K562 (cell line): ENCODE measurements around the gene UGT1A6. TPM values are rescaled to one million over a fixed set of nuclear protein-coding genes. Genes with fewer than 3 reads are reported as not detected.

Source experiments
- ATAC-seq: fragments of 200-7000 bp; cut with Tn5 transposase; 3 replicates; pipeline ENCODE4 v1.9.1; 2020; ENCODE audit warnings: moderate library complexity
- BruUV-seq: library from RNA; stranded (reverse); fragments of 400-500 nt; replicated peaks from 2 replicates; lab custom pipeline; 2021; lab: Mats Ljungman, UMichigan
- CTCF ChIA-PET: fragments of 300-600 bp; formaldehyde crosslinking; extraction: SDS; loops from one replicate; lab custom pipeline; 2021; ENCODE audit warnings: low intra/inter-chr PET ratio; lab: Yijun Ruan, JAX
- POLR2A ChIA-PET: fragments of 300-600, 350-650 bp; sonication (Branson Sonifier 250); formaldehyde crosslinking; extraction: SDS; loops from one replicate; lab custom pipeline; 2021; ENCODE audit warnings: antibody characterized with exemption, inconsistent platforms; lab: Yijun Ruan, JAX
- DNase-seq, 4 experiments: peaks; one replicate each; pipeline versions ENCODE4 v3.0.0 to v3.0.0-alpha.2; 2011 to 2018; ENCODE audit warnings: low spot score in 3 of 4, mixed read lengths in 3 of 4; ENCODE audit errors: extremely low read depth in 1 of 4
- FAIRE-seq: peaks from 2 replicates; lab custom pipeline; 2011; peaks lifted over from hg19 to GRCh38; lab: Jason Lieb, UNC
- H2AFZ ChIP-seq: 2 replicates; pipeline ENCODE4 v1.6.0; 2011; ENCODE audit warnings: low read depth, low read length, control low read depth, inconsistent platforms
- H3K27ac ChIP-seq: fragments of 200-600 bp; 3 replicates; pipeline ENCODE4 v1.8.0; 2011; ENCODE audit warnings: low read depth, mild to moderate bottlenecking, control low read depth, inconsistent platforms, low read length, moderate library complexity, mixed read lengths; ENCODE audit errors: extremely low read depth
- H3K27me3 ChIP-seq, 2 experiments: fragments of 300-600 bp in 1 of 2; 2 replicates in 1 of 2; 3 replicates in 1 of 2; pipeline versions ENCODE4 v1.6.0 to v1.8.0; 2011; ENCODE audit warnings: inconsistent platforms in 2 of 2, low read length in 2 of 2, mild to moderate bottlenecking in 1 of 2, mixed read lengths in 1 of 2, moderate library complexity in 1 of 2; ENCODE audit not compliant: control insufficient read depth in 2 of 2, insufficient read depth in 2 of 2
- H3K36me3 ChIP-seq: fragments of 300-600 bp; 3 replicates; pipeline ENCODE4 v1.8.0; 2011; ENCODE audit warnings: mild to moderate bottlenecking, low read length, inconsistent platforms; ENCODE audit not compliant: control insufficient read depth, insufficient read depth
- H3K4me1 ChIP-seq, 2 experiments: fragments of 200-600 bp in 1 of 2; replicated peaks in 1 of 2; 2 replicates in 1 of 2; 3 replicates in 1 of 2; pipeline versions ENCODE4 v1.5.1 to v1.8.0; 2011; ENCODE audit warnings: inconsistent platforms in 2 of 2, low read length in 2 of 2, mild to moderate bottlenecking in 1 of 2, mixed read lengths in 1 of 2, moderate library complexity in 1 of 2; ENCODE audit not compliant: control insufficient read depth in 2 of 2, insufficient read depth in 2 of 2
- H3K4me2 ChIP-seq: 2 replicates; pipeline ENCODE4 v1.6.1; 2011; ENCODE audit warnings: low read length, control low read depth, inconsistent platforms, mixed read lengths; ENCODE audit not compliant: insufficient read depth
- H3K4me3 ChIP-seq: fragments of 200-600 bp; sonication (generic), shearing (Covaris generic); 2 replicates; pipeline ENCODE4 v1.5.1; 2016; ENCODE audit warnings: control low read depth, inconsistent platforms
- H3K79me2 ChIP-seq: fragments of 200-600 bp; 3 replicates; pipeline ENCODE4 v1.8.0; 2011; ENCODE audit warnings: low read length, inconsistent platforms; ENCODE audit not compliant: control insufficient read depth, insufficient read depth
- H3K9ac ChIP-seq, 2 experiments: 2 replicates each; pipeline versions ENCODE4 v1.6.0 to v1.6.1; 2011; ENCODE audit warnings: low read depth in 2 of 2, low read length in 2 of 2, control low read depth in 1 of 2, inconsistent platforms in 1 of 2, mild to moderate bottlenecking in 1 of 2, mixed read lengths in 1 of 2; ENCODE audit not compliant: insufficient read depth in 1 of 2
- H3K9me1 ChIP-seq: one replicate; pipeline ENCODE4 v1.6.0; 2011; ENCODE audit warnings: inconsistent platforms, mild to moderate bottlenecking, low read length, moderate library complexity; ENCODE audit not compliant: control insufficient read depth, insufficient read depth
- H3K9me3 ChIP-seq: replicated peaks from 2 replicates; pipeline ENCODE4 v1.5.1; 2011; ENCODE audit warnings: low read depth, low read length, inconsistent platforms; ENCODE audit not compliant: control insufficient read depth, insufficient read depth
- H4K20me1 ChIP-seq: replicated peaks from 2 replicates; pipeline ENCODE4 v1.6.1; 2011; ENCODE audit warnings: low read length, inconsistent platforms, mixed read lengths; ENCODE audit not compliant: control insufficient read depth, insufficient read depth
- GATAD2A ChIP-seq: fragments of 450-650 bp; IDR thresholded peaks from 2 replicates; pipeline ENCODE4 v1.6.1; 2017
- RAD51 ChIP-seq: fragments of 450-650 bp; IDR thresholded peaks from 2 replicates; pipeline ENCODE4 v1.7.1; 2016; ENCODE audit warnings: low read depth, mild to moderate bottlenecking, borderline replicate concordance
- WGBS: fragments of 100-300 bp; shearing (Covaris generic); methylation state at CpG from one replicate; pipeline ENCODE4 v1.1.6; 2016; ENCODE audit warnings: low coverage, mixed read lengths; ENCODE audit not compliant: insufficient coverage; ENCODE audit errors: missing lambda C conversion rate; 5-methylcytosine and 5-hydroxymethylcytosine counted together
- in situ Hi-C: fragments of 300-500 bp; cut with MboI; formaldehyde crosslinking; loops from 4 replicates; pipeline ENCODE4 v1.15.0; 2018; ENCODE audit warnings: inconsistent platforms, mixed read lengths
- intact Hi-C: fragments of 100-400 bp; cut with micrococcal nuclease; formaldehyde crosslinking; loops from 2 replicates; pipeline ENCODE4 v1.14.2; 2022
- polyA plus RNA-seq, 8 experiments: library from polyadenylated mRNA; depleted of rRNA in 4 of 8; stranded (reverse) in 5 of 8; unstranded in 3 of 8; fragments of >200 nt; fragmentation: Nextera tagmentation in 2 of 8; fragmentation: Illumina TruSeq in 1 of 8; extraction: Ambion mirVana in 2 of 8; extraction: Trizol in 1 of 8; gene quantifications; 2 replicates each; pipeline versions ENCODE4 v1.2.1 to v1.2.3, GENCODE V29; 2011 to 2014; ENCODE audit warnings: inconsistent platforms in 1 of 8, missing spikeins in 1 of 8
- total RNA-seq, 7 experiments: library from RNA; depleted of rRNA in 6 of 7; stranded (reverse); fragments of >200 nt in 6 of 7; fragmentation: Illumina TruSeq in 2 of 7; extraction: Trizol in 2 of 7; gene quantifications; 2 replicates each; pipeline versions ENCODE4 v1.2.1 to v1.2.3, GENCODE V29; 2011 to 2021; ENCODE audit warnings: low replicate concordance in 1 of 7
- TF ChIP-seq, protein P1 (sequence below): fragments of 450-650 bp; formaldehyde crosslinking; IDR thresholded peaks from 2 replicates; pipeline ENCODE4 v1.4.0; 2020; ENCODE audit warnings: mild to moderate bottlenecking, mixed read lengths

Gene UGT1A6
- total and polyA plus RNA-seq, 9 of the 15 experiments (the other 6 are each of a cell fraction or from before 2014, with no cell fraction given): not detected

DNA sequence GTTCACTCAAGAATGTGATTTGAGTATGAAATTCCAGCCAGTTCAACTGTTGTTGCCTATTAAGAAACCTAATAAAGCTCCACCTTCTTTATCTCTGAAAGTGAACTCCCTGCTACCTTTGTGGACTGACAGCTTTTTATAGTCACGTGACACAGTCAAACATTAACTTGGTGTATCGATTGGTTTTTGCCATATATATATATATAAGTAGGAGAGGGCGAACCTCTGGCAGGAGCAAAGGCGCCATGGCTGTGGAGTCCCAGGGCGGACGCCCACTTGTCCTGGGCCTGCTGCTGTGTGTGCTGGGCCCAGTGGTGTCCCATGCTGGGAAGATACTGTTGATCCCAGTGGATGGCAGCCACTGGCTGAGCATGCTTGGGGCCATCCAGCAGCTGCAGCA, 67.4 kb downstream of the UGT1A6 start, which contains the start of gene UGT1A1:
UGT1A1 (plus strand) TSS at position 228 of the 400 bp plus-strand sequence; CDS start at position 246, 18 bp downstream.
- TF ChIP-seq, protein P1, sequence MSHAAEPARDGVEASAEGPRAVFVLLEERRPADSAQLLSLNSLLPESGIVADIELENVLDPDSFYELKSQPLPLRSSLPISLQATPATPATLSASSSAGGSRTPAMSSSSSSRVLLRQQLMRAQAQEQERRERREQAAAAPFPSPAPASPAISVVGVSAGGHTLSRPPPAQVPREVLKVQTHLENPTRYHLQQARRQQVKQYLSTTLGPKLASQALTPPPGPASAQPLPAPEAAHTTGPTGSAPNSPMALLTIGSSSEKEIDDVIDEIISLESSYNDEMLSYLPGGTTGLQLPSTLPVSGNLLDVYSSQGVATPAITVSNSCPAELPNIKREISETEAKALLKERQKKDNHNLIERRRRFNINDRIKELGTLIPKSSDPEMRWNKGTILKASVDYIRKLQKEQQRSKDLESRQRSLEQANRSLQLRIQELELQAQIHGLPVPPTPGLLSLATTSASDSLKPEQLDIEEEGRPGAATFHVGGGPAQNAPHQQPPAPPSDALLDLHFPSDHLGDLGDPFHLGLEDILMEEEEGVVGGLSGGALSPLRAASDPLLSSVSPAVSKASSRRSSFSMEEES (CRISPR knock-in tag): peak; percentile 84
- TF ChIP-seq GATAD2A (no peak), RAD51 (peak; percentile 65)
- H4K20me1 ChIP-seq: no peaks in the 10 kb centered on the region
- POLR2A ChIA-PET: interaction anchor here (0.5 to 0.7 kb wide), 3 partner anchors 11 to 42 kb away, joined by 3 to 4 read pairs (median 4); no protein-coding TSS in a partner anchor
- no peaks in the 10 kb centered on the region for H3K36me3 ChIP-seq
- in situ Hi-C loops: no loop called here
- H3K4me2 ChIP-seq: no peak within 1 kb of the TSS
- no TSS peak for BruUV-seq
- intact Hi-C loops: no loop called here
- no peak within 1 kb of the TSS for H3K4me3 ChIP-seq
- DNase-seq (no peak), ATAC-seq (no peak), FAIRE-seq (no peak)
- no peaks in the 10 kb centered on the region for H3K9me1 ChIP-seq
- no peak within 1 kb of the TSS for H2AFZ ChIP-seq
- WGBS: 2% methylated on average over 6 of the region's 6 CpGs
- no peaks in the 10 kb centered on the region for H3K9me3 ChIP-seq
- CTCF ChIA-PET: no interaction called here
- peaks cover 0 to 13% of the 10 kb centered on the region in 2 experiments; a peak in 2 of 5 replicates for H3K27me3 ChIP-seq
- no peaks in the 10 kb centered on the region for H3K79me2 ChIP-seq
- no peak within 1 kb of the TSS for H3K9ac ChIP-seq
- H3K27ac ChIP-seq: no peak within 1 kb of the TSS
- H3K4me1 ChIP-seq: peaks cover 0 to 3% of the 10 kb centered on the region in 2 experiments; a peak in 2 of 5 replicates
